ENCODE measurements around the gene CNTNAP4.

DNA sequence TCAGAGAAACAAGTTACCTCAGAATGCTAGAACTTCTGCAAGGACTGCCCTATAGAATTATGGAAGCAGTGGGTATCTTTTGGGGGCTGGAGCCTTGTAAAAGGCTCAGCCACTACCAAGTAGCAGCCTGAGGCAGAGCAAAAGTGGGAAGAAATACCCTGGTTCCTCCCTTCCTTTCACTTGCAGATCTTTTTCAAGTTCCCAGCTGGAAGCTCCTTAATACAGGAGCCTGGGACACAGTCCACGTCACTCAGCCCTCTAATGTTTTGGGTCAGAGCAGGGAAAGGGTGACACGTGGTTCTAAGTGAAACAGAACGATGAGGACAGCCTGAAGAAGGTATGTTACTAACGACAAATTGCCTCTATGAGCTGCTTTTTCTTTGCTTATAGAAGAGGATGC is 93.1 kb downstream of the CNTNAP4 start:
- TF ChIP-seq POLR2AphosphoS5 (IDR thresholded peaks at IDR 0.05; ENCODE audit: low read depth, low read length), result no peak
- no peak for TF ChIP-seq TAF1 (IDR thresholded peaks at IDR 0.05; ENCODE audit: borderline replicate concordance, insufficient read depth, low read length)
- TF ChIP-seq, protein P1, sequence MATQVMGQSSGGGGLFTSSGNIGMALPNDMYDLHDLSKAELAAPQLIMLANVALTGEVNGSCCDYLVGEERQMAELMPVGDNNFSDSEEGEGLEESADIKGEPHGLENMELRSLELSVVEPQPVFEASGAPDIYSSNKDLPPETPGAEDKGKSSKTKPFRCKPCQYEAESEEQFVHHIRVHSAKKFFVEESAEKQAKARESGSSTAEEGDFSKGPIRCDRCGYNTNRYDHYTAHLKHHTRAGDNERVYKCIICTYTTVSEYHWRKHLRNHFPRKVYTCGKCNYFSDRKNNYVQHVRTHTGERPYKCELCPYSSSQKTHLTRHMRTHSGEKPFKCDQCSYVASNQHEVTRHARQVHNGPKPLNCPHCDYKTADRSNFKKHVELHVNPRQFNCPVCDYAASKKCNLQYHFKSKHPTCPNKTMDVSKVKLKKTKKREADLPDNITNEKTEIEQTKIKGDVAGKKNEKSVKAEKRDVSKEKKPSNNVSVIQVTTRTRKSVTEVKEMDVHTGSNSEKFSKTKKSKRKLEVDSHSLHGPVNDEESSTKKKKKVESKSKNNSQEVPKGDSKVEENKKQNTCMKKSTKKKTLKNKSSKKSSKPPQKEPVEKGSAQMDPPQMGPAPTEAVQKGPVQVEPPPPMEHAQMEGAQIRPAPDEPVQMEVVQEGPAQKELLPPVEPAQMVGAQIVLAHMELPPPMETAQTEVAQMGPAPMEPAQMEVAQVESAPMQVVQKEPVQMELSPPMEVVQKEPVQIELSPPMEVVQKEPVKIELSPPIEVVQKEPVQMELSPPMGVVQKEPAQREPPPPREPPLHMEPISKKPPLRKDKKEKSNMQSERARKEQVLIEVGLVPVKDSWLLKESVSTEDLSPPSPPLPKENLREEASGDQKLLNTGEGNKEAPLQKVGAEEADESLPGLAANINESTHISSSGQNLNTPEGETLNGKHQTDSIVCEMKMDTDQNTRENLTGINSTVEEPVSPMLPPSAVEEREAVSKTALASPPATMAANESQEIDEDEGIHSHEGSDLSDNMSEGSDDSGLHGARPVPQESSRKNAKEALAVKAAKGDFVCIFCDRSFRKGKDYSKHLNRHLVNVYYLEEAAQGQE (IDR thresholded peaks at IDR 0.05; ENCODE audit: insufficient read depth in 1 of 2, low read depth in 2 of 2, low read length in 2 of 2), result no peak
